ENCODE measurements around the gene ERCC6L2.

DNA sequence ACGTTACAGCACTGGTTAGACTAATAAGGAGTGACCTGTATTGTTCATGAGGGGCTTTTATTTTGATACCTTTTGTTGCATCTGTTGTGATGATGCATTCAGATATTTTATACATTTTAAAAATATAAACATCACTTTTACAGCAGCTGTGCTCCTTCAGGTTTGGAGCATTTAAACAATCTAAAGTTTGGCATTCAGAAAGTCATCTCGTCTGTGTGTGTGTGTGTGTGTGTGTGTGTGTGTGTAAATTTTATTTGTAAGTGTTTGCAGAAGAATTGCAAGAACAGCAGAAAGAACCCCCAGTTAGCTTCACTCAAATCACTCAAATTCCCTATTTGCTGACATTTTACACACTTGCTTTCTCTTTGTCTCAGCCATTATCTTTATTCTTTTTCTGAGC, 87.4 kb downstream of the ERCC6L2 start:
- TF ChIP-seq ZZZ3 (IDR thresholded peaks at IDR 0.05; ENCODE audit: control insufficient read depth, insufficient read length, low read depth) (no peak), ZNF384 (IDR thresholded peaks at IDR 0.05; ENCODE audit: borderline replicate concordance, low read depth, low read length) (no peak), POLR2A (IDR thresholded peaks at IDR 0.05; ENCODE audit: low read depth, low read length) (no peak), MEF2B (IDR thresholded peaks at IDR 0.05; ENCODE audit: partially characterized antibody, poor library complexity, severe bottlenecking) (no peak), EGR1 (IDR thresholded peaks at IDR 0.05; ENCODE audit: borderline replicate concordance in 1 of 2, low read depth in 2 of 2, low read length in 2 of 2) (no peak), STAT3 (IDR thresholded peaks at IDR 0.05; ENCODE audit: low read depth, low read length) (no peak)
- TF ChIP-seq, protein P1, sequence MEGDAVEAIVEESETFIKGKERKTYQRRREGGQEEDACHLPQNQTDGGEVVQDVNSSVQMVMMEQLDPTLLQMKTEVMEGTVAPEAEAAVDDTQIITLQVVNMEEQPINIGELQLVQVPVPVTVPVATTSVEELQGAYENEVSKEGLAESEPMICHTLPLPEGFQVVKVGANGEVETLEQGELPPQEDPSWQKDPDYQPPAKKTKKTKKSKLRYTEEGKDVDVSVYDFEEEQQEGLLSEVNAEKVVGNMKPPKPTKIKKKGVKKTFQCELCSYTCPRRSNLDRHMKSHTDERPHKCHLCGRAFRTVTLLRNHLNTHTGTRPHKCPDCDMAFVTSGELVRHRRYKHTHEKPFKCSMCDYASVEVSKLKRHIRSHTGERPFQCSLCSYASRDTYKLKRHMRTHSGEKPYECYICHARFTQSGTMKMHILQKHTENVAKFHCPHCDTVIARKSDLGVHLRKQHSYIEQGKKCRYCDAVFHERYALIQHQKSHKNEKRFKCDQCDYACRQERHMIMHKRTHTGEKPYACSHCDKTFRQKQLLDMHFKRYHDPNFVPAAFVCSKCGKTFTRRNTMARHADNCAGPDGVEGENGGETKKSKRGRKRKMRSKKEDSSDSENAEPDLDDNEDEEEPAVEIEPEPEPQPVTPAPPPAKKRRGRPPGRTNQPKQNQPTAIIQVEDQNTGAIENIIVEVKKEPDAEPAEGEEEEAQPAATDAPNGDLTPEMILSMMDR (IDR thresholded peaks at IDR 0.05 in 2 of 3, conservative IDR thresholded peaks at IDR 0.05 in 1 of 3; ENCODE audit: control insufficient read depth in 2 of 3, extremely low read depth in 1 of 3, insufficient read depth in 1 of 3, low read depth in 3 of 3, low read length in 3 of 3) = no peak
- TF ChIP-seq, protein P2, sequence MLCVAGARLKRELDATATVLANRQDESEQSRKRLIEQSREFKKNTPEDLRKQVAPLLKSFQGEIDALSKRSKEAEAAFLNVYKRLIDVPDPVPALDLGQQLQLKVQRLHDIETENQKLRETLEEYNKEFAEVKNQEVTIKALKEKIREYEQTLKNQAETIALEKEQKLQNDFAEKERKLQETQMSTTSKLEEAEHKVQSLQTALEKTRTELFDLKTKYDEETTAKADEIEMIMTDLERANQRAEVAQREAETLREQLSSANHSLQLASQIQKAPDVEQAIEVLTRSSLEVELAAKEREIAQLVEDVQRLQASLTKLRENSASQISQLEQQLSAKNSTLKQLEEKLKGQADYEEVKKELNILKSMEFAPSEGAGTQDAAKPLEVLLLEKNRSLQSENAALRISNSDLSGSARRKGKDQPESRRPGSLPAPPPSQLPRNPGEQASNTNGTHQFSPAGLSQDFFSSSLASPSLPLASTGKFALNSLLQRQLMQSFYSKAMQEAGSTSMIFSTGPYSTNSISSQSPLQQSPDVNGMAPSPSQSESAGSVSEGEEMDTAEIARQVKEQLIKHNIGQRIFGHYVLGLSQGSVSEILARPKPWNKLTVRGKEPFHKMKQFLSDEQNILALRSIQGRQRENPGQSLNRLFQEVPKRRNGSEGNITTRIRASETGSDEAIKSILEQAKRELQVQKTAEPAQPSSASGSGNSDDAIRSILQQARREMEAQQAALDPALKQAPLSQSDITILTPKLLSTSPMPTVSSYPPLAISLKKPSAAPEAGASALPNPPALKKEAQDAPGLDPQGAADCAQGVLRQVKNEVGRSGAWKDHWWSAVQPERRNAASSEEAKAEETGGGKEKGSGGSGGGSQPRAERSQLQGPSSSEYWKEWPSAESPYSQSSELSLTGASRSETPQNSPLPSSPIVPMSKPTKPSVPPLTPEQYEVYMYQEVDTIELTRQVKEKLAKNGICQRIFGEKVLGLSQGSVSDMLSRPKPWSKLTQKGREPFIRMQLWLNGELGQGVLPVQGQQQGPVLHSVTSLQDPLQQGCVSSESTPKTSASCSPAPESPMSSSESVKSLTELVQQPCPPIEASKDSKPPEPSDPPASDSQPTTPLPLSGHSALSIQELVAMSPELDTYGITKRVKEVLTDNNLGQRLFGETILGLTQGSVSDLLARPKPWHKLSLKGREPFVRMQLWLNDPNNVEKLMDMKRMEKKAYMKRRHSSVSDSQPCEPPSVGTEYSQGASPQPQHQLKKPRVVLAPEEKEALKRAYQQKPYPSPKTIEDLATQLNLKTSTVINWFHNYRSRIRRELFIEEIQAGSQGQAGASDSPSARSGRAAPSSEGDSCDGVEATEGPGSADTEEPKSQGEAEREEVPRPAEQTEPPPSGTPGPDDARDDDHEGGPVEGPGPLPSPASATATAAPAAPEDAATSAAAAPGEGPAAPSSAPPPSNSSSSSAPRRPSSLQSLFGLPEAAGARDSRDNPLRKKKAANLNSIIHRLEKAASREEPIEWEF (IDR thresholded peaks at IDR 0.05; ENCODE audit: insufficient replicate concordance, low read depth, low read length) = no peak
- TF ChIP-seq, protein P3, sequence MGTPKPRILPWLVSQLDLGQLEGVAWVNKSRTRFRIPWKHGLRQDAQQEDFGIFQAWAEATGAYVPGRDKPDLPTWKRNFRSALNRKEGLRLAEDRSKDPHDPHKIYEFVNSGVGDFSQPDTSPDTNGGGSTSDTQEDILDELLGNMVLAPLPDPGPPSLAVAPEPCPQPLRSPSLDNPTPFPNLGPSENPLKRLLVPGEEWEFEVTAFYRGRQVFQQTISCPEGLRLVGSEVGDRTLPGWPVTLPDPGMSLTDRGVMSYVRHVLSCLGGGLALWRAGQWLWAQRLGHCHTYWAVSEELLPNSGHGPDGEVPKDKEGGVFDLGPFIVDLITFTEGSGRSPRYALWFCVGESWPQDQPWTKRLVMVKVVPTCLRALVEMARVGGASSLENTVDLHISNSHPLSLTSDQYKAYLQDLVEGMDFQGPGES (IDR thresholded peaks at IDR 0.05) = no peak
- TF ChIP-seq, protein P4, sequence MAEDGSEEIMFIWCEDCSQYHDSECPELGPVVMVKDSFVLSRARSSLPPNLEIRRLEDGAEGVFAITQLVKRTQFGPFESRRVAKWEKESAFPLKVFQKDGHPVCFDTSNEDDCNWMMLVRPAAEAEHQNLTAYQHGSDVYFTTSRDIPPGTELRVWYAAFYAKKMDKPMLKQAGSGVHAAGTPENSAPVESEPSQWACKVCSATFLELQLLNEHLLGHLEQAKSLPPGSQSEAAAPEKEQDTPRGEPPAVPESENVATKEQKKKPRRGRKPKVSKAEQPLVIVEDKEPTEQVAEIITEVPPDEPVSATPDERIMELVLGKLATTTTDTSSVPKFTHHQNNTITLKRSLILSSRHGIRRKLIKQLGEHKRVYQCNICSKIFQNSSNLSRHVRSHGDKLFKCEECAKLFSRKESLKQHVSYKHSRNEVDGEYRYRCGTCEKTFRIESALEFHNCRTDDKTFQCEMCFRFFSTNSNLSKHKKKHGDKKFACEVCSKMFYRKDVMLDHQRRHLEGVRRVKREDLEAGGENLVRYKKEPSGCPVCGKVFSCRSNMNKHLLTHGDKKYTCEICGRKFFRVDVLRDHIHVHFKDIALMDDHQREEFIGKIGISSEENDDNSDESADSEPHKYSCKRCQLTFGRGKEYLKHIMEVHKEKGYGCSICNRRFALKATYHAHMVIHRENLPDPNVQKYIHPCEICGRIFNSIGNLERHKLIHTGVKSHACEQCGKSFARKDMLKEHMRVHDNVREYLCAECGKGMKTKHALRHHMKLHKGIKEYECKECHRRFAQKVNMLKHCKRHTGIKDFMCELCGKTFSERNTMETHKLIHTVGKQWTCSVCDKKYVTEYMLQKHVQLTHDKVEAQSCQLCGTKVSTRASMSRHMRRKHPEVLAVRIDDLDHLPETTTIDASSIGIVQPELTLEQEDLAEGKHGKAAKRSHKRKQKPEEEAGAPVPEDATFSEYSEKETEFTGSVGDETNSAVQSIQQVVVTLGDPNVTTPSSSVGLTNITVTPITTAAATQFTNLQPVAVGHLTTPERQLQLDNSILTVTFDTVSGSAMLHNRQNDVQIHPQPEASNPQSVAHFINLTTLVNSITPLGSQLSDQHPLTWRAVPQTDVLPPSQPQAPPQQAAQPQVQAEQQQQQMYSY (CRISPR knock-in tag; IDR thresholded peaks at IDR 0.05) = no peak

Measured in GM12878 (cell line).